NCI-H1105 (cell line): ENCODE results near the gene IRF9.

Source experiments
- DNase-seq: peaks from one replicate; lab custom pipeline; 2025; lab: John Stamatoyannopoulos, UW

The IRF9 gene

GRCh38 chr14:24131549-24131966, 29.5 kb upstream of the IRF9 start:
- DNase-seq: no peak

- peak; percentile 55 for DNase-seq
These were observed 28.9 kb upstream of the IRF9 start for GRCh38 chr14:24132061-24132685.

GRCh38 chr14:24132976-24133375, 28.1 kb upstream of the IRF9 start:
- DNase-seq: no peak

- DNase-seq: no peak
These were observed 27.3 kb upstream of the IRF9 start for GRCh38 chr14:24133735-24134134.

GRCh38 chr14:24135584-24135833, 25.6 kb upstream of the IRF9 start:
- DNase-seq: no peak

- DNase-seq: peak; percentile 94
These were observed 25.0 kb upstream of the IRF9 start, which contains the start of gene PSME1 for GRCh38 chr14:24135834-24136683. PSME1 (plus strand) TSS chr14:24136194; CDS start chr14:24136263, 69 bp downstream.

- no peak for DNase-seq
These were observed 24.2 kb upstream of the IRF9 start for GRCh38 chr14:24136684-24137528.

- no peak for DNase-seq
These were observed 23.3 kb upstream of the IRF9 start for GRCh38 chr14:24137529-24138395.

GRCh38 chr14:24138396-24139271, 22.4 kb upstream of the IRF9 start:
- DNase-seq: no peak

- no peak for DNase-seq
These were observed 21.7 kb upstream of the IRF9 start for GRCh38 chr14:24139272-24139934.

- peak; percentile 100 for DNase-seq
These were observed 19.8 kb upstream of the IRF9 start, which contains the start of gene EMC9 for GRCh38 chr14:24141097-24141880. EMC9 (minus strand) TSS chr14:24141591; CDS start chr14:24141304, 287 bp downstream.

- DNase-seq: no peak
These were observed 17.6 kb upstream of the IRF9 start for GRCh38 chr14:24143511-24143910.

- no peak for DNase-seq
These were observed 16.6 kb upstream of the IRF9 start for GRCh38 chr14:24144451-24144850.

GRCh38 chr14:24145219-24145618, 15.8 kb upstream of the IRF9 start:
- no peak for DNase-seq

- peak; percentile 29 for DNase-seq
These were observed 15.2 kb upstream of the IRF9 start for GRCh38 chr14:24145690-24146452.

- DNase-seq: peak; percentile 98
These were observed 14.6 kb upstream of the IRF9 start, which contains the start of gene PSME2 for GRCh38 chr14:24146453-24146977. PSME2 (minus strand) TSS chr14:24146610; CDS start chr14:24146581, 29 bp downstream.

GRCh38 chr14:24146978-24147760, 13.9 kb upstream of the IRF9 start, which contains the start of gene RNF31:
RNF31 (plus strand) TSS chr14:24147498; CDS start chr14:24147699, 201 bp downstream.
- peak; percentile 99 for DNase-seq
